GM10266 (cell line): ENCODE measurements around the gene SLC44A1.

ENCODE experiments used
- DNase-seq: peaks from one replicate; pipeline ENCODE4 v3.0.0; 2012; ENCODE audit errors: extremely low spot score
- CTCF ChIP-seq: IDR thresholded peaks from 2 replicates; pipeline ENCODE4 v1.5.1; 2012; ENCODE audit warnings: mild to moderate bottlenecking, low read depth; ENCODE audit not compliant: control insufficient read depth, insufficient read depth; ENCODE audit errors: missing control alignments

Gene SLC44A1

GRCh38 chr9:105290418-105290817, 46.0 kb downstream of the SLC44A1 start:
- no peak for DNase-seq

GRCh38 chr9:105290954-105291353, 46.5 kb downstream of the SLC44A1 start:
- DNase-seq: no peak
- no peak for TF ChIP-seq CTCF

More at GRCh38 chr9:105290418-105290817, 46.0 kb downstream of the SLC44A1 start:
- no peak for TF ChIP-seq CTCF

GRCh38 chr9:105291422-105291859, 47.0 kb downstream of the SLC44A1 start:
- TF ChIP-seq CTCF: no peak
- no peak for DNase-seq

- no peak for DNase-seq
- no peak for TF ChIP-seq CTCF
Observed at GRCh38 chr9:105291938-105292337, 47.5 kb downstream of the SLC44A1 start.

- TF ChIP-seq CTCF: no peak
- DNase-seq: no peak
Observed at GRCh38 chr9:105293408-105293807, 49.0 kb downstream of the SLC44A1 start.

- no peak for DNase-seq
- TF ChIP-seq CTCF: no peak
Observed at GRCh38 chr9:105295201-105295550, 50.7 kb downstream of the SLC44A1 start.

- no peak for TF ChIP-seq CTCF
- DNase-seq: no peak
Observed at GRCh38 chr9:105295986-105296385, 51.5 kb downstream of the SLC44A1 start.
